PFSK-1 (cell line): ENCODE results near the gene WDR17.

Experiments
- FOXP2 ChIP-seq: optimal IDR thresholded peaks from 2 replicates; pipeline ENCODE3; 2011; ENCODE audit warnings: borderline replicate concordance, control low read depth, inconsistent platforms; ENCODE audit not compliant: insufficient read depth; ENCODE audit errors: extremely low read length, extremely low read depth
- POLR2AphosphoS5 ChIP-seq: IDR thresholded peaks from 2 replicates; pipeline ENCODE4 v1.6.1; 2012; ENCODE audit warnings: low read depth, mild to moderate bottlenecking, control low read depth, low read length, moderate library complexity
- SIN3A ChIP-seq: IDR thresholded peaks from 2 replicates; pipeline ENCODE4 v1.6.1; 2012; ENCODE audit warnings: mild to moderate bottlenecking, low read length, moderate library complexity, borderline replicate concordance; ENCODE audit not compliant: insufficient read depth
- TAF1 ChIP-seq: IDR thresholded peaks from 2 replicates; pipeline ENCODE4 v1.6.1; 2012; ENCODE audit warnings: low read length, control low read depth, borderline replicate concordance; ENCODE audit not compliant: insufficient read depth
- TF ChIP-seq, protein P1 (sequence below), 2 experiments: IDR thresholded peaks; 2 replicates each; pipeline versions ENCODE4 v1.6.1 to v1.8.0; 2011 to 2012; ENCODE audit warnings: low read depth in 2 of 2, low read length in 2 of 2, control low read depth in 1 of 2, inconsistent platforms in 1 of 2, mild to moderate bottlenecking in 1 of 2, moderate library complexity in 1 of 2; ENCODE audit not compliant: insufficient read depth in 1 of 2

Gene WDR17

DNA sequence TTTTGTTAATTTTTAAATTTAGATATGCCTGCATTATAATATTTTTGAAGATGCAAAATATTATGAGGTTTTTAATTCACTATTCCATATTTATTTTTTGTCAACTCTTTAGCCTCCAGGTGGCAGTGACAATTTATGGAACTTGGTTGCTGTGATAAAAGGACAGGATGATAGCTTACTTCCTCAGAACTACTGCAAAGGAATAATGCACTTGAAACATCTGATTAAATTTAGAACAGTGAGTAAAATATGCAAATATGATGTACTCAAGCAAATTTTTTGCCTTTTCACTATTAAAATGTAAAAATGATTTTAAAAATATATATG, 84.7 kb downstream of the WDR17 start:
- no peak for TF ChIP-seq FOXP2
- TF ChIP-seq, protein P1, sequence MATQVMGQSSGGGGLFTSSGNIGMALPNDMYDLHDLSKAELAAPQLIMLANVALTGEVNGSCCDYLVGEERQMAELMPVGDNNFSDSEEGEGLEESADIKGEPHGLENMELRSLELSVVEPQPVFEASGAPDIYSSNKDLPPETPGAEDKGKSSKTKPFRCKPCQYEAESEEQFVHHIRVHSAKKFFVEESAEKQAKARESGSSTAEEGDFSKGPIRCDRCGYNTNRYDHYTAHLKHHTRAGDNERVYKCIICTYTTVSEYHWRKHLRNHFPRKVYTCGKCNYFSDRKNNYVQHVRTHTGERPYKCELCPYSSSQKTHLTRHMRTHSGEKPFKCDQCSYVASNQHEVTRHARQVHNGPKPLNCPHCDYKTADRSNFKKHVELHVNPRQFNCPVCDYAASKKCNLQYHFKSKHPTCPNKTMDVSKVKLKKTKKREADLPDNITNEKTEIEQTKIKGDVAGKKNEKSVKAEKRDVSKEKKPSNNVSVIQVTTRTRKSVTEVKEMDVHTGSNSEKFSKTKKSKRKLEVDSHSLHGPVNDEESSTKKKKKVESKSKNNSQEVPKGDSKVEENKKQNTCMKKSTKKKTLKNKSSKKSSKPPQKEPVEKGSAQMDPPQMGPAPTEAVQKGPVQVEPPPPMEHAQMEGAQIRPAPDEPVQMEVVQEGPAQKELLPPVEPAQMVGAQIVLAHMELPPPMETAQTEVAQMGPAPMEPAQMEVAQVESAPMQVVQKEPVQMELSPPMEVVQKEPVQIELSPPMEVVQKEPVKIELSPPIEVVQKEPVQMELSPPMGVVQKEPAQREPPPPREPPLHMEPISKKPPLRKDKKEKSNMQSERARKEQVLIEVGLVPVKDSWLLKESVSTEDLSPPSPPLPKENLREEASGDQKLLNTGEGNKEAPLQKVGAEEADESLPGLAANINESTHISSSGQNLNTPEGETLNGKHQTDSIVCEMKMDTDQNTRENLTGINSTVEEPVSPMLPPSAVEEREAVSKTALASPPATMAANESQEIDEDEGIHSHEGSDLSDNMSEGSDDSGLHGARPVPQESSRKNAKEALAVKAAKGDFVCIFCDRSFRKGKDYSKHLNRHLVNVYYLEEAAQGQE (IDR thresholded peaks at IDR 0.05; ENCODE audit: insufficient read depth in 1 of 2, low read depth in 2 of 2, low read length in 2 of 2), result no peak
- TF ChIP-seq POLR2AphosphoS5, result no peak
- TF ChIP-seq SIN3A, result no peak
- TF ChIP-seq TAF1, result no peak

DNA sequence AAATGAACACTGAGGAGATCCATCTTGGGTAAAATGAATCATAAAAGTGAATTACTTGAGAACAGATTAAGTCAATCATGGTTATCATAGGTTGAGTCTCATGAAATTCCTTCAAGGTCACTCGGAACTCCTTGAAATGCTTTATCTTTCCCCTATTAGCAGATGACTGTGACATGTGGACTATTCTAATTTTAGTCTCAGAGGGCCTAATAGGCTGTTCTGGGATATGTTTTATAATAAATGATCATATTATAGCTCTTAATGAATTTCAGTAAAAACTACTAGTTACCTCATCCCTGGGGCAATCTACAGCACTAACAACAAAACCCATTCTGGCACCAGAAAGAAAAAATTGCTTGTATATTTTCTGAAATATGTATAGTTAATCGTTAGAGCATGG, 85.1 kb downstream of the WDR17 start:
- TF ChIP-seq FOXP2 (no peak), SIN3A (no peak), TAF1 (no peak), POLR2AphosphoS5 (no peak)
- TF ChIP-seq, protein P1 (IDR thresholded peaks at IDR 0.05; ENCODE audit: insufficient read depth in 1 of 2, low read depth in 2 of 2, low read length in 2 of 2), result no peak

DNA sequence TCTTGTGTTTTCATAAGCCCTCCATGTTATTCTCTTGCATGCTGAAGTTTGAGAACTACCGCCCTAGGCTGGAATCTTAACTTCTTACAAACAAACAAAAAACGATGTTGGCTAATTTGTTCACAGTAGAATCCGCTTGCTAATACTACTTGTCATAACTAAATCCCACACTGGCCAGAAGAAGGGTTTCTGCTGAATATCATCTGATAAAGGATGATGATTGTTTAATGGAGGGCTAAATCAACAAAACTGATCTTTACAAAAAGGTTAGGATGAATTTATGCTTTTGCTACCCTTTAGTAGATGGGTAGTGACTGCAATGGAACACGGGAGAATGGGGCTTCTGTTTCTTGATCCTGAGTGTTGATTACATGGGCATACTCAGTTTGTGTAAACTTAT, 87.5 kb downstream of the WDR17 start:
- TF ChIP-seq TAF1 (no peak), POLR2AphosphoS5 (no peak), FOXP2 (no peak), SIN3A (no peak)
- TF ChIP-seq, protein P1 (IDR thresholded peaks at IDR 0.05; ENCODE audit: insufficient read depth in 1 of 2, low read depth in 2 of 2, low read length in 2 of 2), result no peak

DNA sequence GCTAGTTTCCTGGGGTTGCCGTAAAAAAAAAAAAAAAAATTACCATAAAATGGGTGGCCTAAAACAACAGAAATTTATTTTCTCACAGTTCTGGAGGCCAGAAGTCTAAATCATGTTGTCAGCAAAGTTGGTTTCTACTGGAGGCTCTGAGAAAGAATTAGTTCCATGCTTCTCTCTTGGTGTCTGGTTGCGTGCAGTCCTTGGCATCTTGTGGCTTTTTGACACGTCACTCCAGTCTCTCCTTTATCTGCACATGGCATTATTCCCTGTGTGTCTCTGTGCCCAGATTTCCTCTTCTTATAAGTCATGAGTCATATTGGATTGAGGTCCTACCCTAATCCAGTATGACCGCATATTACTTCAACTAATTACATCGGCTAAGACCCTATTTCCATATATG, 91.0 kb downstream of the WDR17 start:
- TF ChIP-seq, protein P1 (IDR thresholded peaks at IDR 0.05; ENCODE audit: insufficient read depth in 1 of 2, low read depth in 2 of 2, low read length in 2 of 2), result no peak
- TF ChIP-seq TAF1, result no peak
- no peak for TF ChIP-seq FOXP2
- no peak for TF ChIP-seq SIN3A
- no peak for TF ChIP-seq POLR2AphosphoS5

DNA sequence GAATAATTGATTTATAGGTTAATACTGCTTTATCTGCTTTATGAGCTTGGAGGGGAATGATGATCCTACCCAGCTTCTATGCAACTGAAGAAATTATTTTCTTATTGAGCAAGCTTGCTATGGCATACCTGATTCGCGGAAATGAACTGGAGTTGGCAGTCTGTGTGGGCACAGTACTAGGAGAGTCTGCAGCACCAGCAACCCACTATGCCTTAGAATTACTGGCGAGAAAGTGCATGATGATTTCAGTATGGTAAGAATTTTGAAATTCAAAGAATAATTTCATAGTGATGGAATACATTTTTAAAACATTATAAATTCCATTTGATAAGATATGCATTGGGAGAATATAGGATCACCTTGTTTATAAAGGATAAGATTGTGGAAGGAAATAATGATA, 97.4 kb downstream of the WDR17 start:
- TF ChIP-seq SIN3A (no peak), POLR2AphosphoS5 (no peak), TAF1 (no peak), FOXP2 (no peak)
- TF ChIP-seq, protein P1 (IDR thresholded peaks at IDR 0.05; ENCODE audit: insufficient read depth in 1 of 2, low read depth in 2 of 2, low read length in 2 of 2), result no peak
